K562 (cell line): ENCODE results near the gene TEX13C. TPM values are rescaled to one million over a fixed set of nuclear protein-coding genes. Genes with fewer than 3 reads are reported as not detected.

ENCODE experiments used
- ATAC-seq: fragments of 200-7000 bp; cut with Tn5 transposase; 3 replicates; pipeline ENCODE4 v1.9.1; 2020; ENCODE audit warnings: moderate library complexity
- BruUV-seq: library from RNA; stranded (reverse); fragments of 400-500 nt; replicated peaks from 2 replicates; lab custom pipeline; 2021; lab: Mats Ljungman, UMichigan
- CTCF ChIA-PET: fragments of 300-600 bp; formaldehyde crosslinking; extraction: SDS; loops from one replicate; lab custom pipeline; 2021; ENCODE audit warnings: low intra/inter-chr PET ratio; lab: Yijun Ruan, JAX
- POLR2A ChIA-PET: fragments of 300-600, 350-650 bp; sonication (Branson Sonifier 250); formaldehyde crosslinking; extraction: SDS; loops from one replicate; lab custom pipeline; 2021; ENCODE audit warnings: antibody characterized with exemption, inconsistent platforms; lab: Yijun Ruan, JAX
- DNase-seq, 4 experiments: peaks; one replicate each; pipeline versions ENCODE4 v3.0.0 to v3.0.0-alpha.2; 2011 to 2018; ENCODE audit warnings: low spot score in 3 of 4, mixed read lengths in 3 of 4; ENCODE audit errors: extremely low read depth in 1 of 4
- FAIRE-seq: peaks from 2 replicates; lab custom pipeline; 2011; peaks lifted over from hg19 to GRCh38; lab: Jason Lieb, UNC
- H2AFZ ChIP-seq: 2 replicates; pipeline ENCODE4 v1.6.0; 2011; ENCODE audit warnings: low read depth, low read length, control low read depth, inconsistent platforms
- H3K27ac ChIP-seq: fragments of 200-600 bp; 3 replicates; pipeline ENCODE4 v1.8.0; 2011; ENCODE audit warnings: low read depth, mild to moderate bottlenecking, control low read depth, inconsistent platforms, low read length, moderate library complexity, mixed read lengths; ENCODE audit errors: extremely low read depth
- H3K27me3 ChIP-seq, 2 experiments: fragments of 300-600 bp in 1 of 2; 2 replicates in 1 of 2; 3 replicates in 1 of 2; pipeline versions ENCODE4 v1.6.0 to v1.8.0; 2011; ENCODE audit warnings: inconsistent platforms in 2 of 2, low read length in 2 of 2, mild to moderate bottlenecking in 1 of 2, mixed read lengths in 1 of 2, moderate library complexity in 1 of 2; ENCODE audit not compliant: control insufficient read depth in 2 of 2, insufficient read depth in 2 of 2
- H3K36me3 ChIP-seq: fragments of 300-600 bp; 3 replicates; pipeline ENCODE4 v1.8.0; 2011; ENCODE audit warnings: mild to moderate bottlenecking, low read length, inconsistent platforms; ENCODE audit not compliant: control insufficient read depth, insufficient read depth
- H3K4me1 ChIP-seq, 2 experiments: fragments of 200-600 bp in 1 of 2; replicated peaks in 1 of 2; 2 replicates in 1 of 2; 3 replicates in 1 of 2; pipeline versions ENCODE4 v1.5.1 to v1.8.0; 2011; ENCODE audit warnings: inconsistent platforms in 2 of 2, low read length in 2 of 2, mild to moderate bottlenecking in 1 of 2, mixed read lengths in 1 of 2, moderate library complexity in 1 of 2; ENCODE audit not compliant: control insufficient read depth in 2 of 2, insufficient read depth in 2 of 2
- H3K4me2 ChIP-seq: 2 replicates; pipeline ENCODE4 v1.6.1; 2011; ENCODE audit warnings: low read length, control low read depth, inconsistent platforms, mixed read lengths; ENCODE audit not compliant: insufficient read depth
- H3K4me3 ChIP-seq: fragments of 200-600 bp; sonication (generic), shearing (Covaris generic); 2 replicates; pipeline ENCODE4 v1.5.1; 2016; ENCODE audit warnings: control low read depth, inconsistent platforms
- H3K79me2 ChIP-seq: fragments of 200-600 bp; 3 replicates; pipeline ENCODE4 v1.8.0; 2011; ENCODE audit warnings: low read length, inconsistent platforms; ENCODE audit not compliant: control insufficient read depth, insufficient read depth
- H3K9ac ChIP-seq, 2 experiments: 2 replicates each; pipeline versions ENCODE4 v1.6.0 to v1.6.1; 2011; ENCODE audit warnings: low read depth in 2 of 2, low read length in 2 of 2, control low read depth in 1 of 2, inconsistent platforms in 1 of 2, mild to moderate bottlenecking in 1 of 2, mixed read lengths in 1 of 2; ENCODE audit not compliant: insufficient read depth in 1 of 2
- H3K9me1 ChIP-seq: one replicate; pipeline ENCODE4 v1.6.0; 2011; ENCODE audit warnings: inconsistent platforms, mild to moderate bottlenecking, low read length, moderate library complexity; ENCODE audit not compliant: control insufficient read depth, insufficient read depth
- H3K9me3 ChIP-seq: replicated peaks from 2 replicates; pipeline ENCODE4 v1.5.1; 2011; ENCODE audit warnings: low read depth, low read length, inconsistent platforms; ENCODE audit not compliant: control insufficient read depth, insufficient read depth
- H4K20me1 ChIP-seq: replicated peaks from 2 replicates; pipeline ENCODE4 v1.6.1; 2011; ENCODE audit warnings: low read length, inconsistent platforms, mixed read lengths; ENCODE audit not compliant: control insufficient read depth, insufficient read depth
- DPF2 ChIP-seq: fragments of 450-650 bp; IDR thresholded peaks from 2 replicates; pipeline ENCODE4 v1.6.1; 2016
- HNRNPK ChIP-seq: fragments of 200-400 bp; formaldehyde crosslinking; IDR thresholded peaks from one replicate; pipeline ENCODE4 v1.6.1; 2018; ENCODE audit warnings: mild to moderate bottlenecking, low read depth, low read length; ENCODE audit not compliant: poor library complexity, severe bottlenecking
- KDM1A ChIP-seq, 2 experiments: fragments of 450-650 bp; IDR thresholded peaks; 2 replicates each; pipeline ENCODE4 v1.6.1; 2016; ENCODE audit warnings: mild to moderate bottlenecking in 2 of 2
- KHSRP ChIP-seq: fragments of 450-650 bp; IDR thresholded peaks from 2 replicates; pipeline ENCODE4 v1.6.1; 2017
- RCOR1 ChIP-seq, 2 experiments: IDR thresholded peaks; 2 replicates each; pipeline ENCODE4 v1.6.1; 2012; ENCODE audit warnings: low read depth in 2 of 2, low read length in 2 of 2, borderline replicate concordance in 1 of 2, improper control_type of control experiment in 1 of 2
- RNF2 ChIP-seq: sonication (generic); IDR thresholded peaks from 2 replicates; pipeline ENCODE4 v1.6.1; 2016
- SIRT6 ChIP-seq: IDR thresholded peaks from one replicate; pipeline ENCODE4 v1.6.1; 2012; ENCODE audit warnings: low read depth, mild to moderate bottlenecking, control low read depth, inconsistent platforms, low read length, moderate library complexity
- TEAD4 ChIP-seq, 2 experiments: sonication (generic) in 1 of 2; formaldehyde crosslinking in 1 of 2; IDR thresholded peaks; 2 replicates each; pipeline versions ENCODE4 v1.6.1 to v1.8.0; 2012 to 2022; ENCODE audit warnings: borderline replicate concordance in 1 of 2, inconsistent platforms in 1 of 2, low read length in 1 of 2, mild to moderate bottlenecking in 1 of 2, missing genetic modification reagents in 1 of 2
- ZNF586 ChIP-seq: fragments of 450-650 bp; formaldehyde crosslinking; conservative IDR thresholded peaks from 2 replicates; pipeline ENCODE4 v1.4.0; 2020; ENCODE audit warnings: mild to moderate bottlenecking, moderate library complexity
- WGBS: fragments of 100-300 bp; shearing (Covaris generic); methylation state at CpG from one replicate; pipeline ENCODE4 v1.1.6; 2016; ENCODE audit warnings: low coverage, mixed read lengths; ENCODE audit not compliant: insufficient coverage; ENCODE audit errors: missing lambda C conversion rate; 5-methylcytosine and 5-hydroxymethylcytosine counted together
- in situ Hi-C: fragments of 300-500 bp; cut with MboI; formaldehyde crosslinking; loops from 4 replicates; pipeline ENCODE4 v1.15.0; 2018; ENCODE audit warnings: inconsistent platforms, mixed read lengths
- intact Hi-C: fragments of 100-400 bp; cut with micrococcal nuclease; formaldehyde crosslinking; loops from 2 replicates; pipeline ENCODE4 v1.14.2; 2022
- polyA plus RNA-seq, 8 experiments: library from polyadenylated mRNA; depleted of rRNA in 4 of 8; stranded (reverse) in 5 of 8; unstranded in 3 of 8; fragments of >200 nt; fragmentation: Nextera tagmentation in 2 of 8; fragmentation: Illumina TruSeq in 1 of 8; extraction: Ambion mirVana in 2 of 8; extraction: Trizol in 1 of 8; gene quantifications; 2 replicates each; pipeline versions ENCODE4 v1.2.1 to v1.2.3, GENCODE V29; 2011 to 2014; ENCODE audit warnings: inconsistent platforms in 1 of 8, missing spikeins in 1 of 8
- total RNA-seq, 7 experiments: library from RNA; depleted of rRNA in 6 of 7; stranded (reverse); fragments of >200 nt in 6 of 7; fragmentation: Illumina TruSeq in 2 of 7; extraction: Trizol in 2 of 7; gene quantifications; 2 replicates each; pipeline versions ENCODE4 v1.2.1 to v1.2.3, GENCODE V29; 2011 to 2021; ENCODE audit warnings: low replicate concordance in 1 of 7
- TF ChIP-seq, protein P1 (sequence below): fragments of 250-450 bp; sonication (Bioruptor Pico); IDR thresholded peaks from 2 replicates; pipeline ENCODE4 v1.5.0; 2020; ENCODE audit warnings: mild to moderate bottlenecking, borderline replicate concordance
- TF ChIP-seq, protein P2 (sequence below): sonication (generic); formaldehyde crosslinking; IDR thresholded peaks from 2 replicates; pipeline ENCODE4 v1.5.0; 2020; ENCODE audit warnings: missing genetic modification reagents
- TF ChIP-seq, protein P3 (sequence below), 3 experiments: fragments of 200-800 bp in 1 of 3; fragments of 250-450 bp in 1 of 3; fragments of 450-650 bp in 1 of 3; sonication (Bioruptor Pico) in 1 of 3; sonication (Bioruptor generic) in 1 of 3; formaldehyde crosslinking in 1 of 3; IDR thresholded peaks; 2 replicates each; pipeline versions ENCODE4 v1.6.1 to v1.8.0; 2016 to 2022; ENCODE audit warnings: mild to moderate bottlenecking in 2 of 3, missing genetic modification characterization in 2 of 3, missing compliant biosample characterization in 1 of 3, moderate library complexity in 1 of 3
- TF ChIP-seq, protein P4 (sequence below): fragments of 450-650 bp; formaldehyde crosslinking; IDR thresholded peaks from 2 replicates; pipeline ENCODE4 v1.4.0; 2020; ENCODE audit warnings: mild to moderate bottlenecking, moderate library complexity

The TEX13C gene
- total and polyA plus RNA-seq, 9 of the 15 experiments (the other 6 are each of a cell fraction or from before 2014, with no cell fraction given) = not detected

DNA sequence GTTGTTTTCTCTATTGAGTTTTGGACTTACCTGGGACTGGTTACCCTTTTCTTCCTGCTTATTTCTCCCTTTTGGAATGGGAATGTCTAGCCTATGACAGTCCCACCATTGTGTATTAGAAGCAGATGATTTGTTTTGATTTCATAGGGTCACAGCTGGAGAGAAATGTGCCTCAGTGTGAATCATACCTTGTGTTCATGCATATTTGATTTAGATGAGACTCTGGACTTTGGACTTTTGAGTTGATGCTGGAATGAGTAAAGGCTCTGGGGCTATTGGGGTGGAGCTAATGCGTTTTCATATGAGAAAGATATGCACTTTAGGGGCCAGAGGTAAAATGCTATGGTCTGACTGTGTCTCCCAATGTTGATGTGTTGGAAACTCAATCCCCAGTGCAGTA is 30.5 kb upstream of the TEX13C start (continued):
- TF ChIP-seq, protein P1, sequence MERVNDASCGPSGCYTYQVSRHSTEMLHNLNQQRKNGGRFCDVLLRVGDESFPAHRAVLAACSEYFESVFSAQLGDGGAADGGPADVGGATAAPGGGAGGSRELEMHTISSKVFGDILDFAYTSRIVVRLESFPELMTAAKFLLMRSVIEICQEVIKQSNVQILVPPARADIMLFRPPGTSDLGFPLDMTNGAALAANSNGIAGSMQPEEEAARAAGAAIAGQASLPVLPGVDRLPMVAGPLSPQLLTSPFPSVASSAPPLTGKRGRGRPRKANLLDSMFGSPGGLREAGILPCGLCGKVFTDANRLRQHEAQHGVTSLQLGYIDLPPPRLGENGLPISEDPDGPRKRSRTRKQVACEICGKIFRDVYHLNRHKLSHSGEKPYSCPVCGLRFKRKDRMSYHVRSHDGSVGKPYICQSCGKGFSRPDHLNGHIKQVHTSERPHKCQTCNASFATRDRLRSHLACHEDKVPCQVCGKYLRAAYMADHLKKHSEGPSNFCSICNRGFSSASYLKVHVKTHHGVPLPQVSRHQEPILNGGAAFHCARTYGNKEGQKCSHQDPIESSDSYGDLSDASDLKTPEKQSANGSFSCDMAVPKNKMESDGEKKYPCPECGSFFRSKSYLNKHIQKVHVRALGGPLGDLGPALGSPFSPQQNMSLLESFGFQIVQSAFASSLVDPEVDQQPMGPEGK = no peak
- TF ChIP-seq, all 486 proteins: peak for 0

DNA sequence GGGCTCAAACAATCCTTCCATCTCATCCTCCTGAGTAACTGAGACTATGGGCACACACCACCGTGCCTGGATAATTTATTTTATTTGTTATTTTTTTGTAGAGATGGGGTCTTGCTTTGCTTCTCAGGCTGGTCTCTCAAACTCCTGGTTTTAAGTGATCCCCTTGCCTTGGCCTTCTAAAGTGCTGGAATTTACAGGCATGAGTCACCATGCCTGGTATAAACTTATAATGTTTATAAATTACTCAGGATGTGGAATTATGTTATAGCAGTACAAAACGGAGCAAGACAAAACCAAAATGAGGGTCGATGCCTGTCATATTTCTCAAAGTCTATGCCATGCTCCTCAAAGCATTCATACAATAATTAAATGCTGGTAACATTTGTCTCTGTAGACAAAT is 29.8 kb upstream of the TEX13C start:
- Histone ChIP-seq H3K36me3 (no peaks in the 10 kb centered on the region), H4K20me1 (no peaks in the 10 kb centered on the region), H3K4me1 (peaks cover 0 to 5% of the 10 kb centered on the region in 2 experiments; a peak in 2 of 5 replicates), H3K9ac (no peak overlapping the region), H3K27ac (no peak overlapping the region), H3K4me3 (no peak overlapping the region), H3K27me3 (no peaks in the 10 kb centered on the region), H2AFZ (no peak overlapping the region), H3K4me2 (no peak overlapping the region), H3K9me1 (no peaks in the 10 kb centered on the region), H3K79me2 (no peaks in the 10 kb centered on the region), H3K9me3 (no peaks in the 10 kb centered on the region)
- intact Hi-C loops (no loop called here), in situ Hi-C loops (no loop called here)
- no peak for ATAC-seq
- BruUV-seq = no TSS peak
- no peak for DNase-seq
- 25% methylated on average over 3 of the region's 3 CpGs for WGBS
- FAIRE-seq = no peak
- POLR2A ChIA-PET = no interaction called here
- CTCF ChIA-PET = no interaction called here
- no peak for TF ChIP-seq TEAD4 (IDR thresholded peaks at IDR 0.05; ENCODE audit: low read length)
- TF ChIP-seq TEAD4 (CRISPR knock-in tag; IDR thresholded peaks at IDR 0.05; ENCODE audit: borderline replicate concordance) = no peak
- TF ChIP-seq RCOR1 (IDR thresholded peaks at IDR 0.05; ENCODE audit: borderline replicate concordance in 1 of 2, low read depth in 2 of 2, low read length in 2 of 2) = no peak
- TF ChIP-seq SIRT6 = no peak
- TF ChIP-seq, protein P2, sequence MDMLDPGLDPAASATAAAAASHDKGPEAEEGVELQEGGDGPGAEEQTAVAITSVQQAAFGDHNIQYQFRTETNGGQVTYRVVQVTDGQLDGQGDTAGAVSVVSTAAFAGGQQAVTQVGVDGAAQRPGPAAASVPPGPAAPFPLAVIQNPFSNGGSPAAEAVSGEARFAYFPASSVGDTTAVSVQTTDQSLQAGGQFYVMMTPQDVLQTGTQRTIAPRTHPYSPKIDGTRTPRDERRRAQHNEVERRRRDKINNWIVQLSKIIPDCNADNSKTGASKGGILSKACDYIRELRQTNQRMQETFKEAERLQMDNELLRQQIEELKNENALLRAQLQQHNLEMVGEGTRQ (CRISPR knock-in tag) = no peak
- TF ChIP-seq RNF2 = no peak
- TF ChIP-seq, protein P3, sequence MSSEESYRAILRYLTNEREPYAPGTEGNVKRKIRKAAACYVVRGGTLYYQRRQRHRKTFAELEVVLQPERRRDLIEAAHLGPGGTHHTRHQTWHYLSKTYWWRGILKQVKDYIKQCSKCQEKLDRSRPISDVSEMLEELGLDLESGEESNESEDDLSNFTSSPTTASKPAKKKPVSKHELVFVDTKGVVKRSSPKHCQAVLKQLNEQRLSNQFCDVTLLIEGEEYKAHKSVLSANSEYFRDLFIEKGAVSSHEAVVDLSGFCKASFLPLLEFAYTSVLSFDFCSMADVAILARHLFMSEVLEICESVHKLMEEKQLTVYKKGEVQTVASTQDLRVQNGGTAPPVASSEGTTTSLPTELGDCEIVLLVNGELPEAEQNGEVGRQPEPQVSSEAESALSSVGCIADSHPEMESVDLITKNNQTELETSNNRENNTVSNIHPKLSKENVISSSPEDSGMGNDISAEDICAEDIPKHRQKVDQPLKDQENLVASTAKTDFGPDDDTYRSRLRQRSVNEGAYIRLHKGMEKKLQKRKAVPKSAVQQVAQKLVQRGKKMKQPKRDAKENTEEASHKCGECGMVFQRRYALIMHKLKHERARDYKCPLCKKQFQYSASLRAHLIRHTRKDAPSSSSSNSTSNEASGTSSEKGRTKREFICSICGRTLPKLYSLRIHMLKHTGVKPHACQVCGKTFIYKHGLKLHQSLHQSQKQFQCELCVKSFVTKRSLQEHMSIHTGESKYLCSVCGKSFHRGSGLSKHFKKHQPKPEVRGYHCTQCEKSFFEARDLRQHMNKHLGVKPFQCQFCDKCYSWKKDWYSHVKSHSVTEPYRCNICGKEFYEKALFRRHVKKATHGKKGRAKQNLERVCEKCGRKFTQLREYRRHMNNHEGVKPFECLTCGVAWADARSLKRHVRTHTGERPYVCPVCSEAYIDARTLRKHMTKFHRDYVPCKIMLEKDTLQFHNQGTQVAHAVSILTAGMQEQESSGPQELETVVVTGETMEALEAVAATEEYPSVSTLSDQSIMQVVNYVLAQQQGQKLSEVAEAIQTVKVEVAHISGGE (CRISPR knock-in tag; IDR thresholded peaks at IDR 0.05) = no peak
- no peak for TF ChIP-seq KHSRP
- TF ChIP-seq HNRNPK = no peak
- TF ChIP-seq ZNF586 (CRISPR knock-in tag) = no peak
- TF ChIP-seq, protein P4, sequence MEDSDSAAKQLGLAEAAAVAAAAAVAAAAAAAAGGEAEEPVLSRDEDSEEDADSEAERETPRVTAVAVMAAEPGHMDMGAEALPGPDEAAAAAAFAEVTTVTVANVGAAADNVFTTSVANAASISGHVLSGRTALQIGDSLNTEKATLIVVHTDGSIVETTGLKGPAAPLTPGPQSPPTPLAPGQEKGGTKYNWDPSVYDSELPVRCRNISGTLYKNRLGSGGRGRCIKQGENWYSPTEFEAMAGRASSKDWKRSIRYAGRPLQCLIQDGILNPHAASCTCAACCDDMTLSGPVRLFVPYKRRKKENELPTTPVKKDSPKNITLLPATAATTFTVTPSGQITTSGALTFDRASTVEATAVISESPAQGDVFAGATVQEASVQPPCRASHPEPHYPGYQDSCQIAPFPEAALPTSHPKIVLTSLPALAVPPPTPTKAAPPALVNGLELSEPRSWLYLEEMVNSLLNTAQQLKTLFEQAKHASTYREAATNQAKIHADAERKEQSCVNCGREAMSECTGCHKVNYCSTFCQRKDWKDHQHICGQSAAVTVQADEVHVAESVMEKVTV (CRISPR knock-in tag) = no peak
- no peak for TF ChIP-seq KDM1A (IDR thresholded peaks at IDR 0.05)
- TF ChIP-seq DPF2 = no peak
